GM12891 (cell line): ENCODE data around the gene SLC5A4.

Experiments
- DNase-seq: peaks from one replicate; pipeline ENCODE4 v3.0.0; 2011; ENCODE audit warnings: low spot score; ENCODE audit not compliant: insufficient read length
- FAIRE-seq: peaks from 2 replicates; lab custom pipeline; 2011; peaks lifted over from hg19 to GRCh38; lab: Jason Lieb, UNC
- PAX5 ChIP-seq: IDR thresholded peaks from 2 replicates; pipeline ENCODE4 v1.6.1; 2011; ENCODE audit warnings: low read length, moderate library complexity, mild to moderate bottlenecking; ENCODE audit not compliant: insufficient read depth, severe bottlenecking
- POLR2A ChIP-seq: IDR thresholded peaks from 2 replicates; pipeline ENCODE4 v1.6.1; 2011; ENCODE audit warnings: low read depth, low read length, control low read depth
- POLR2AphosphoS5 ChIP-seq: IDR thresholded peaks from 2 replicates; pipeline ENCODE4 v1.6.1; 2011; ENCODE audit warnings: low read depth, low read length, control low read depth
- POU2F2 ChIP-seq: IDR thresholded peaks from 2 replicates; pipeline ENCODE4 v1.6.1; 2011; ENCODE audit warnings: low read depth, mild to moderate bottlenecking, control low read depth, low read length, moderate library complexity
- SPI1 ChIP-seq: IDR thresholded peaks from 2 replicates; pipeline ENCODE4 v1.6.1; 2011; ENCODE audit warnings: low read depth, low read length, control low read depth
- TAF1 ChIP-seq: IDR thresholded peaks from 2 replicates; pipeline ENCODE4 v1.6.1; 2011; ENCODE audit warnings: low read depth, low read length, control low read depth

The SLC5A4 gene

DNA sequence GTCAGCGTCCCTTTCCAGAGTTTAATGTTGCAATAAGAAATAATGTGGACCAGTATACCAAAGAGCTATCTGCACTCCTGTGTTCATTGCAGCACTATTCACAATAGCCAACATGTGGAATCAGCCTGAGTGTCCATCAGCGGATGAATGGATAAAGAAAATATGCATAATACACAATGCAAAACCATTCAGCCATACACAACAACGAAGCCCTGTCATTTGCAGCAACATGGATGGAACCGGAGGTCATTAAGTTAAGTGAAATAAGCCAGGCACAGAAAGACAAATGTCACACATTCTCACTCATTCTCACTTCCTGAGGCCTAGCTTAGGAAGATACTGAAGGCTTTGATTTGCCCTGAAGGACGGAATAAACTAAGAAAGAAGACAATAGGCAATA, 22.1 kb downstream of the SLC5A4 start:
- no peak for FAIRE-seq

DNA sequence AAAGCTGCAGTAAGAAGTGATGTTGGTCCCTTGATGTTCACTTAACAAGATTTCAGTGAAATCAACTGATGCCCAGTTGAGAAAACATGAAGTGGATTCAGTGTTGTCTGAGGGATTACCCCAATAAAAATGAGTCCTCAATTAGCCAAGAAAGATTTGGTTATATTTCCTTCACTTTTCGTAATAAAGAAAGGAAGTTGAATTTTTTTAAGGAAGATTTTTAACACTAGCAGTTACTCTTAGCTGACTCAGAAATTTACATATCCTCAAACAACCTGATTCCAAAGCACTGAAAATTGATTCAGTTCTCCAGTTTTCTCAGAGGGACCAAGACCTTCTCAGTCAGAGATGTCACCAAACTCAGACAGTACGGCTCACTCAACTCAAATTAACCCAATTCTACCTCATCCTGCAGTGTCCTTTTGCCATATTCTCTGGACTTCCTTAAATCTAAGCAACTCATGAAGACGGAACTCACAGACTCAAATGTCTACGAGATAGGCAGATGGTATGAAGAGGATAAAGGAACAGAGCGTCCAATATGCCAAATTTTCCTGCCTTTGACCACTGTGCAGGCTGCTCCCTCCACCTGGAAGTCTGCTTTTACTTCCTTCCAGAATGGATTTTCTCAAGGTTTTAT, 22.8 kb downstream of the SLC5A4 start:
- TF ChIP-seq PAX5 (no peak), TAF1 (no peak), SPI1 (no peak), POLR2AphosphoS5 (no peak), POLR2A (no peak), POU2F2 (no peak)
- FAIRE-seq (no peak), DNase-seq (no peak)

More for the DNA sequence above, 22.1 kb downstream of the SLC5A4 start:
- no peak for TF ChIP-seq TAF1
- no peak for TF ChIP-seq POU2F2
- no peak for TF ChIP-seq PAX5
- no peak for TF ChIP-seq SPI1
- TF ChIP-seq POLR2A, result no peak
- TF ChIP-seq POLR2AphosphoS5, result no peak
- no peak for DNase-seq

- TF ChIP-seq POU2F2 (no peak), TAF1 (no peak), POLR2AphosphoS5 (no peak), POLR2A (no peak), SPI1 (no peak), PAX5 (no peak)
- DNase-seq, result no peak
- no peak for FAIRE-seq
These were observed 28.6 kb downstream of the SLC5A4 start for GRCh38 chr22:32226326-32227104.

DNA sequence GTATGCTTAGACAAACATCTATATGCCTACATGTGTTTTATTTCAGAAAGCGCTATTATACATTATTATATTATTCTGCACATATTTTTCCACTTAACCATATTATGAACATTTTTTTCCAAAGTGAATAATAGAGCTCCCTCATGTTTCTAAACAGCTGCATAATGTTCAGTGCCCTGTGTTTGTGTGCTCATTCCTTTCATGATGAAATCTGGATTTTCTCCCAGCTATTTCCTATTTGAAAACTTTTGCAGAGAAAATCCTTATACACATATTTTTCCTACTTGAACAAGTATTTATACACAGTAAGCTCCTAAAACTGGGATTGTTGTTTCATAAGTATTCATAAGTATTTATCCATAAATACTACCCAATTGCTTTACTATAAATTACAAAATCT, 32.2 kb downstream of the SLC5A4 start:
- DNase-seq, result no peak
- no peak for FAIRE-seq
- no peak for TF ChIP-seq POLR2AphosphoS5
- TF ChIP-seq POLR2A, result no peak
- TF ChIP-seq TAF1, result no peak
- TF ChIP-seq POU2F2, result no peak
- no peak for TF ChIP-seq SPI1
- no peak for TF ChIP-seq PAX5

- DNase-seq, result no peak
- no peak for FAIRE-seq
- TF ChIP-seq POLR2A, result no peak
- no peak for TF ChIP-seq POLR2AphosphoS5
- no peak for TF ChIP-seq SPI1
- TF ChIP-seq POU2F2, result no peak
- TF ChIP-seq TAF1, result no peak
- TF ChIP-seq PAX5, result no peak
These were observed 36.1 kb downstream of the SLC5A4 start for GRCh38 chr22:32219026-32219425.

DNA sequence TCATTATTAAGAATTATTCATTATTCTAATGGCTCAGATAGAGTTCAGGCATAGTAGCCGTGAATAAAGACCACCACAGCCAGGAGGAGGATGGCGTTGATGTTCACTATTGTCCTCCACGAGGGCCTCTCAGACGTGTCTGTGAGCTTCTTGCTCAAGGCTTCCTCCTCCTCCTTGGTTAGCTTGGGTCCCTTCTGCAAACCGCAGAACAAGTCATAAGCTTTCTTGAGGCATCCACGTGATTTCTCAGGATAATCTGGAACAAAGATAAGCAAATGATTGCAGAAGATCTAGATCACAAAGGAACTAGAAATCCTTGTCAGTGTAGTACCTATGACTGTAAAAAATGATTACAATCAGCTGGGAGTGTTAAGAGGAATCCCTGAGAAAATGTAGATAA, 36.7 kb downstream of the SLC5A4 start:
- TF ChIP-seq TAF1 (no peak), SPI1 (no peak), PAX5 (no peak), POU2F2 (no peak), POLR2AphosphoS5 (no peak), POLR2A (no peak)
- DNase-seq, result no peak

DNA sequence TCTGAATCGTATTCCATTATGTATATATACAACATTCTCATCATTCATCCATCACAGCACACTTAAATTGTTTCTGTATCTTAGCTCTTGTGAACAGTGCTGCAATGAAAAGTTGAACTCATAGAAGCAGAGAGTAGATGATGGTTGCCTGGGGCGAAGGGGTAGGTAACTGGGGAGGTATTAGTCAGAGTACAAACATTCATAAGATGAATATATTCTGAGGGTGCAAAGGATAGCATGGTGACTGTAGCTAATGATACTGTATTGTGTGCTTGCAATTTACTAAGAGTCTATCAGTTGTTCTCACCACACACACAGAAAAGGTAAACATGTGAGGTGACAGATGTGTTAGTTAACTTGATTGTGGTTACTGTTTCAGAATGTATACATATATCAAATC, 37.7 kb downstream of the SLC5A4 start:
- no peak for FAIRE-seq
- no peak for DNase-seq
- TF ChIP-seq POU2F2 (no peak), TAF1 (no peak), POLR2AphosphoS5 (no peak), POLR2A (no peak), SPI1 (no peak), PAX5 (no peak)

More for the DNA sequence above, 36.7 kb downstream of the SLC5A4 start:
- no peak for FAIRE-seq

- FAIRE-seq (no peak), DNase-seq (no peak)
- TF ChIP-seq TAF1 (no peak), SPI1 (no peak), POLR2A (no peak), PAX5 (no peak), POU2F2 (no peak), POLR2AphosphoS5 (no peak)
These were observed 38.2 kb downstream of the SLC5A4 start for GRCh38 chr22:32216911-32217310.

DNA sequence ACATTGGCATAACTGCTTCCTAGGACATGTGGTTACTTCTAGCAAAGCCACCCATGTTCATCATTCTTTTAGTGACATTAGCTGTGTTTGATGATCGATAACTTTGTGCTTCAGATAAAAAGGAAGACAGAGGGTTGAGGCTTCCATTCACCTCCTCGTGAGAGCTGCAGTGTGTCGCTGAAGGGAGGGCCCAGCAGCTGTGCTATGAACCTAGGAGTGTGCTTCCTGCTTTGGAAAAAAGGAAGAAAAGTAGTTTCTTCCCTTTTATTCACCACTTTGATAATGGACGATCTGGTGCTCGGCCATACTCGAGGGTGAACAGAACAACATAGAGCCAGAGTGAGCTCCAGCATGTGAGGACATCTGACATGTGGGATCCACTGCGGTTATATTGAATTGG, 44.1 kb downstream of the SLC5A4 start:
- FAIRE-seq, result no peak
- DNase-seq, result no peak
- TF ChIP-seq POU2F2 (no peak), SPI1 (no peak), POLR2A (no peak), PAX5 (no peak), POLR2AphosphoS5 (no peak), TAF1 (no peak)
